ENCODE results near the gene OR8A1. TPM values are rescaled to one million over a fixed set of nuclear protein-coding genes. Genes with fewer than 3 reads are reported as not detected.

The OR8A1 gene
- total RNA-seq, 2 donors from 2014 or later: not detected

DNA sequence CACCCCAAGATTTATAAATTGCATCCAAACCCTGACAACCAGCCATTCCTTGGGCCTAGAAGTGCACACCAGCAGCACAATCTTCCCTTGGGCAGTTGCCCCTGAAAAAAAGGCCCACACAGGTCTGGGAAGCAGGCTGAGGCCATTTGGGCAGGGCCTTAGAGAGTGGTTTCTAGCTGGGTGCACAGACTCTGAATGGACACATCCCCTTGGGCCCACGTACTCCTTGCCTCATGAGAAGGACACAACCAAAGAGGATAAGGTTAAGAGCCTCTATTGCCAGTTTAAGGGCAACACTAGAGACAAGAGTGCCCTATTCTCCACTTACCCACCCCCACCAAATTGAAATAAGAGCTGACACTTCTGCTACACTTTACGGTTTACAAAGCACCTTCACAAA lies 40.5 kb downstream of the OR8A1 start:
- Histone ChIP-seq H3K4me3 (no peak overlapping the region), H3K36me3 (replicated peaks in 1 of 2; ENCODE audit: insufficient read depth in 1 of 2, low read depth in 2 of 2) (no peaks in the 10 kb centered on the region), H3K9me3 (no peaks in the 10 kb centered on the region), H3K4me1 (no peaks in the 10 kb centered on the region), H3K27me3 (no peaks in the 10 kb centered on the region), H3K27ac (no peak overlapping the region)
- intact Hi-C loops (cut with DNase I): no loop called here
- ATAC-seq (no peak), DNase-seq (no peak)
- TF ChIP-seq, protein P1, sequence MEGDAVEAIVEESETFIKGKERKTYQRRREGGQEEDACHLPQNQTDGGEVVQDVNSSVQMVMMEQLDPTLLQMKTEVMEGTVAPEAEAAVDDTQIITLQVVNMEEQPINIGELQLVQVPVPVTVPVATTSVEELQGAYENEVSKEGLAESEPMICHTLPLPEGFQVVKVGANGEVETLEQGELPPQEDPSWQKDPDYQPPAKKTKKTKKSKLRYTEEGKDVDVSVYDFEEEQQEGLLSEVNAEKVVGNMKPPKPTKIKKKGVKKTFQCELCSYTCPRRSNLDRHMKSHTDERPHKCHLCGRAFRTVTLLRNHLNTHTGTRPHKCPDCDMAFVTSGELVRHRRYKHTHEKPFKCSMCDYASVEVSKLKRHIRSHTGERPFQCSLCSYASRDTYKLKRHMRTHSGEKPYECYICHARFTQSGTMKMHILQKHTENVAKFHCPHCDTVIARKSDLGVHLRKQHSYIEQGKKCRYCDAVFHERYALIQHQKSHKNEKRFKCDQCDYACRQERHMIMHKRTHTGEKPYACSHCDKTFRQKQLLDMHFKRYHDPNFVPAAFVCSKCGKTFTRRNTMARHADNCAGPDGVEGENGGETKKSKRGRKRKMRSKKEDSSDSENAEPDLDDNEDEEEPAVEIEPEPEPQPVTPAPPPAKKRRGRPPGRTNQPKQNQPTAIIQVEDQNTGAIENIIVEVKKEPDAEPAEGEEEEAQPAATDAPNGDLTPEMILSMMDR (IDR thresholded peaks at IDR 0.05): no peak
- TF ChIP-seq POLR2A (IDR thresholded peaks at IDR 0.05): no peak
- WGBS, 2 donors: 68 to 83% methylated on average over 2 of the region's 2 CpGs

- Histone ChIP-seq H3K9me3 (no peaks in the 10 kb centered on the region), H3K27me3 (no peaks in the 10 kb centered on the region), H3K36me3 (replicated peaks in 1 of 2; ENCODE audit: insufficient read depth in 1 of 2, low read depth in 2 of 2) (no peaks in the 10 kb centered on the region), H3K4me3 (no peak within 1 kb of the TSS), H3K4me1 (no peaks in the 10 kb centered on the region), H3K27ac (no peak within 1 kb of the TSS)
- 50 to 64% methylated on average over 1 to 5 of the region's 5 CpGs for WGBS, 2 donors
- ATAC-seq (no peak), DNase-seq (no peak)
- TF ChIP-seq, protein P1 (IDR thresholded peaks at IDR 0.05): no peak
- no peak for TF ChIP-seq POLR2A (IDR thresholded peaks at IDR 0.05)
- intact Hi-C loops (cut with DNase I): no loop called here
These were observed 41.3 kb downstream of the OR8A1 start, which contains the start of gene PANX3 for GRCh38 chr11:124611064-124611463. PANX3 (plus strand) TSS chr11:124611428; CDS start chr11:124611557, 129 bp downstream.

DNA sequence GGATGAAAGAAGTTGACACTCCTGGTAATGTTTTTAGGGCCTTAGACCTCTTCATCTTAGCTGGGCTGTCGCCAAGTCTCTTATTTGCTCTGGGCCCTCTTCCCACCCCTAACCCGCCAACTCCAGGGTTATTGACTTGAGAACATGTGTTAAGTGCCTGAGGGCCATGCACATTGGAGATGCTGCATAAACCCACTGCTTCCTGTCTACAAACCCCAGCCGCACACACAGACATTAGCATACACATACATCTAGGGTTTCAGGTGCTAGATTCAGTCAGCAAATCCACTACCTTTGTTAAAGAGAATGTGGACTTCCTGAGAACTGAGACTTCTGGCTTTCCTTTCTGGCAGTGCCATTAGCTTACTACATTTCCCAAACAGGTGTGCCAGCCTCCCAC lies 42.2 kb downstream of the OR8A1 start:
- Histone ChIP-seq H3K9me3 (no peaks in the 10 kb centered on the region), H3K4me3 (no peak overlapping the region), H3K27ac (no peak overlapping the region), H3K4me1 (no peaks in the 10 kb centered on the region), H3K27me3 (no peaks in the 10 kb centered on the region), H3K36me3 (replicated peaks in 1 of 2; ENCODE audit: insufficient read depth in 1 of 2, low read depth in 2 of 2) (no peaks in the 10 kb centered on the region)
- TF ChIP-seq POLR2A (IDR thresholded peaks at IDR 0.05): no peak
- TF ChIP-seq, protein P1 (IDR thresholded peaks at IDR 0.05): no peak
- 54 to 60% methylated on average over 3 of the region's 3 CpGs for WGBS, 2 donors
- DNase-seq: no peak
- intact Hi-C loops (cut with DNase I): no loop called here
- ATAC-seq: no peak

DNA sequence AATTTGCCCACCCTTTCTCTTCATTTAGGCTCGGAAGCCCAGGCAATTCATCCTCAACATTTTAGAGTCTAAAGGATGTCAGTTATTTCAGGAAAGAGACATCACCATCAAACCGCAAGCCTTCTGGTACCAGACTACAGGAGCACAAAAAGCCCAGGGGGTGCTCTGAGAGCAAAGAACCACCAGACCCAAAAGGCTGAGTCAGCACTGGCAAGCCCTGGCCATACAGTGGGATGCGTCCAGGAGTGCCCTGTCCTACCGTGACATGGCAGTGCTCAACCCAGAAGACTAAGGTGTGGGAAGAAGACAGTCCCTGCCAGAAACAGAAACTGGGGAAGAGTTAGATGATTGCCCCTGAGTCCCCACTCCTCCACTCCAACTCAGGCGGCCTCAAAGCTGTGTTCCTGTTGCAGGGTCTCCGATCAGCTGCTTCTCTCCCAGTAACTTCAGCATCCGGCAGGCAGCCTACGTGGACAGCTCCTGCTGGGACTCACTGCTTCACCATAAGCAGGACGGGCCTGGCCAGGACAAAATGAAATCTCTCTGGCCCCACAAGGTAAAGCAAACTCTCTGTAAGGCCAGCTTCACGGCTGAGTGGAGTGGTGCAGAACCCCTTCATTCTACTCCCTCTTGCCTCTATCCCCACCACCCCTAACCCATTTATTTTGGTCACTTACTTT lies 42.9 kb downstream of the OR8A1 start:
- intact Hi-C loops (cut with DNase I): no loop called here
- H3K4me3 ChIP-seq: no peak overlapping the region
- H3K27ac ChIP-seq: no peak overlapping the region
- 61 to 67% methylated on average over 10 of the region's 10 CpGs for WGBS, 2 donors
- H3K4me1 ChIP-seq: no peaks in the 10 kb centered on the region
- H3K27me3 ChIP-seq: no peaks in the 10 kb centered on the region
- no peaks in the 10 kb centered on the region for H3K9me3 ChIP-seq
- DNase-seq (no peak), ATAC-seq (no peak)
- H3K36me3 ChIP-seq (replicated peaks in 1 of 2; ENCODE audit: insufficient read depth in 1 of 2, low read depth in 2 of 2): no peaks in the 10 kb centered on the region
- TF ChIP-seq POLR2A (IDR thresholded peaks at IDR 0.05): no peak
- TF ChIP-seq, protein P1 (IDR thresholded peaks at IDR 0.05): no peak

DNA sequence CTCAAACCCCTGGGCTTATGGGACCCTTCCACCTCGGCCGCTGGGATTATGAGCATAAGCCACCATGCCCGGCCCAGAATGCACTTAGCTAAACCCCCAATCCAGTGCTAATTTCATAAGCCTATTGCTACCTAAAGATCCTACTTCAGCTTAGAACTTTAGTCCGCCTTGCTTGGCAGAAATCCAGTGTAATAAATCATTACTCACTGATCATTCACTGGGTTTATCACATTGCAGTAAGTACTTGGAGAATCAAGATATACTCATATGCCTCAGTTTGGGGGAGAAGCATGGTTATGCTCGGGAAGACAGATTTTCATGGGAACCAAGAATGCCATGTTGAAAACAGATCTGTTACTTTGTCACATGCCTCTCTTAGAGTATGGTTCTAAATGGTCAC lies 49.1 kb downstream of the OR8A1 start:
- ATAC-seq (no peak), DNase-seq (no peak)
- H3K9me3 ChIP-seq: no peaks in the 10 kb centered on the region
- H3K36me3 ChIP-seq (replicated peaks in 1 of 2; ENCODE audit: insufficient read depth in 1 of 2, low read depth in 2 of 2): no peaks in the 10 kb centered on the region
- TF ChIP-seq, protein P1 (IDR thresholded peaks at IDR 0.05): no peak
- TF ChIP-seq POLR2A (IDR thresholded peaks at IDR 0.05): no peak
- no peak overlapping the region for H3K4me3 ChIP-seq
- H3K27me3 ChIP-seq: no peaks in the 10 kb centered on the region
- intact Hi-C loops (cut with DNase I): no loop called here
- no peak overlapping the region for H3K27ac ChIP-seq
- WGBS, 2 donors: 56 to 57% methylated on average over 5 of the region's 5 CpGs
- peaks cover 10% of the 10 kb centered on the region for H3K4me1 ChIP-seq

All from body of pancreas (tissue), 4 donors.